Tibial nerve (tissue), 4 donors: ENCODE results near the gene RNF145.

Experiments used
- EP300 ChIP-seq, 2 donors: sonication (generic); formaldehyde crosslinking; IDR thresholded peaks; one replicate each; pipeline ENCODE4 v1.6.1; 2017; ENCODE audit warnings: antibody characterized with exemption in 2 of 2, mild to moderate bottlenecking in 1 of 2
- POLR2A ChIP-seq, 2 donors: fragments of 450-650 bp; IDR thresholded peaks; one replicate each; pipeline ENCODE4 v1.6.1; 2017; ENCODE audit warnings: antibody characterized with exemption in 2 of 2, mild to moderate bottlenecking in 2 of 2, moderate library complexity in 2 of 2
- TF ChIP-seq, protein P1 (sequence below), 5 experiments: fragments of 200-600 bp in 3 of 5; fragments of 450-650 bp in 2 of 5; sonication (generic) in 3 of 5; IDR thresholded peaks; one replicate each; pipeline ENCODE4 v1.5.1; 2016 to 2019; ENCODE audit warnings: antibody characterized with exemption in 5 of 5, mild to moderate bottlenecking in 3 of 5, moderate library complexity in 2 of 5

DNA sequence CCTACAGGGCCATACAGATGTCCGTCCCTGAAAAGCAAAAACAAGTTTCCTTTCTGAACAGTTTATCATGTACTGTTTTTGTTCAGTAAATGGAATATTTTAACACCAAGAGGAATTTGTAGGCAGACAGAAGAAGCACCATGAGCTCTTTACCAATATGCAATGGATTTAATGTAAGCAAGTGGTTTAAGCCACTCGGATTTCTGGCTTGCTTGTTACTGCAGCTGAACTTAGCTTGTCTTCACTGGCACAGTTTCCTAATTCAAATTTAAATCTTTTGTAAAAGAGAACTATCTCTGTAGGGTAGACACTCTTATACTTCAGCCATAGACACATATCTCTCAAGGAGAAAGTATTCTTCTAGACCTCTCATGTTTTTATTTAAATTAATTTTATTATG, 96.9 kb downstream of the RNF145 start:
- TF ChIP-seq EP300 (IDR thresholded peaks at IDR 0.05) (no peak), POLR2A (IDR thresholded peaks at IDR 0.05) (no peak)
- TF ChIP-seq, protein P1, sequence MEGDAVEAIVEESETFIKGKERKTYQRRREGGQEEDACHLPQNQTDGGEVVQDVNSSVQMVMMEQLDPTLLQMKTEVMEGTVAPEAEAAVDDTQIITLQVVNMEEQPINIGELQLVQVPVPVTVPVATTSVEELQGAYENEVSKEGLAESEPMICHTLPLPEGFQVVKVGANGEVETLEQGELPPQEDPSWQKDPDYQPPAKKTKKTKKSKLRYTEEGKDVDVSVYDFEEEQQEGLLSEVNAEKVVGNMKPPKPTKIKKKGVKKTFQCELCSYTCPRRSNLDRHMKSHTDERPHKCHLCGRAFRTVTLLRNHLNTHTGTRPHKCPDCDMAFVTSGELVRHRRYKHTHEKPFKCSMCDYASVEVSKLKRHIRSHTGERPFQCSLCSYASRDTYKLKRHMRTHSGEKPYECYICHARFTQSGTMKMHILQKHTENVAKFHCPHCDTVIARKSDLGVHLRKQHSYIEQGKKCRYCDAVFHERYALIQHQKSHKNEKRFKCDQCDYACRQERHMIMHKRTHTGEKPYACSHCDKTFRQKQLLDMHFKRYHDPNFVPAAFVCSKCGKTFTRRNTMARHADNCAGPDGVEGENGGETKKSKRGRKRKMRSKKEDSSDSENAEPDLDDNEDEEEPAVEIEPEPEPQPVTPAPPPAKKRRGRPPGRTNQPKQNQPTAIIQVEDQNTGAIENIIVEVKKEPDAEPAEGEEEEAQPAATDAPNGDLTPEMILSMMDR (IDR thresholded peaks at IDR 0.05): no peak
